H9 (cell line): ENCODE results near the gene C1orf226. TPM values are rescaled to one million over a fixed set of nuclear protein-coding genes. Genes with fewer than 3 reads are reported as not detected.

Experiments
- DNase-seq: peaks from one replicate; pipeline ENCODE4 v3.0.0-alpha.2; 2017
- H2AFZ ChIP-seq: one replicate; pipeline ENCODE4 v1.6.1; 2013; ENCODE audit warnings: mild to moderate bottlenecking, low read length, control low read depth, moderate library complexity
- H2AK5ac ChIP-seq: 2 replicates; pipeline ENCODE4 v1.6.1; 2013; ENCODE audit warnings: low read length, control low read depth, mixed read lengths; ENCODE audit not compliant: insufficient read length
- H2BK120ac ChIP-seq: one replicate; pipeline ENCODE4 v1.6.1; 2013; ENCODE audit warnings: low read depth, mild to moderate bottlenecking, low read length, control low read depth, inconsistent platforms; ENCODE audit not compliant: poor library complexity, severe bottlenecking
- H2BK12ac ChIP-seq: 2 replicates; pipeline ENCODE4 v1.6.1; 2013; ENCODE audit warnings: low read length, control low read depth, mixed read lengths, low read depth; ENCODE audit not compliant: insufficient read length
- H2BK15ac ChIP-seq: 2 replicates; pipeline ENCODE4 v1.6.1; 2013; ENCODE audit warnings: low read depth, low read length, control low read depth
- H2BK20ac ChIP-seq: one replicate; pipeline ENCODE4 v1.6.1; 2013; ENCODE audit warnings: low read depth, mild to moderate bottlenecking, low read length, control low read depth, inconsistent platforms; ENCODE audit not compliant: poor library complexity, severe bottlenecking
- H2BK5ac ChIP-seq: 2 replicates; pipeline ENCODE4 v1.6.1; 2013; ENCODE audit warnings: low read length, control low read depth, mixed read lengths; ENCODE audit not compliant: insufficient read length
- H3K14ac ChIP-seq: 2 replicates; pipeline ENCODE4 v1.6.1; 2013; ENCODE audit warnings: low read length, control low read depth; ENCODE audit not compliant: insufficient read depth
- H3K18ac ChIP-seq: 2 replicates; pipeline ENCODE4 v1.6.1; 2013; ENCODE audit warnings: low read depth, mild to moderate bottlenecking, mixed read lengths, low read length, control low read depth; ENCODE audit not compliant: insufficient read length
- H3K23ac ChIP-seq: 2 replicates; pipeline ENCODE4 v1.6.1; 2013; ENCODE audit warnings: low read length, control low read depth, mixed read lengths, low read depth; ENCODE audit not compliant: insufficient read length
- H3K23me2 ChIP-seq: 2 replicates; pipeline ENCODE4 v1.6.1; 2013; ENCODE audit warnings: low read depth, mild to moderate bottlenecking, mixed read lengths, low read length, control low read depth; ENCODE audit not compliant: insufficient read length, poor library complexity, severe bottlenecking
- H3K27ac ChIP-seq: 2 replicates; pipeline ENCODE4 v1.5.1; 2013; ENCODE audit warnings: low read length, control low read depth, mixed read lengths, low read depth; ENCODE audit not compliant: insufficient read length
- H3K27me3 ChIP-seq: 2 replicates; pipeline ENCODE4 v1.6.1; 2013; ENCODE audit warnings: low read length, control low read depth, inconsistent platforms; ENCODE audit not compliant: insufficient read depth
- H3K4ac ChIP-seq: 2 replicates; pipeline ENCODE4 v1.6.1; 2013; ENCODE audit warnings: low read depth, mild to moderate bottlenecking, control low read depth, inconsistent platforms, low read length, moderate library complexity
- H3K4me1 ChIP-seq: 2 replicates; pipeline ENCODE4 v1.6.1; 2013; ENCODE audit warnings: low read length, control low read depth, inconsistent platforms; ENCODE audit not compliant: insufficient read depth
- H3K4me2 ChIP-seq: 2 replicates; pipeline ENCODE4 v1.6.1; 2013; ENCODE audit warnings: low read length, control low read depth, mixed read lengths; ENCODE audit not compliant: insufficient read length, insufficient read depth
- H3K56ac ChIP-seq: 2 replicates; pipeline ENCODE4 v1.6.1; 2013; ENCODE audit warnings: low read depth, mild to moderate bottlenecking, mixed read lengths, low read length, control low read depth; ENCODE audit not compliant: insufficient read length
- H3K79me1 ChIP-seq: 2 replicates; pipeline ENCODE4 v1.6.1; 2013; ENCODE audit warnings: low read depth, mild to moderate bottlenecking, moderate library complexity, low read length, control low read depth, inconsistent platforms; ENCODE audit not compliant: insufficient read depth, poor library complexity, severe bottlenecking
- H3K79me2 ChIP-seq: 2 replicates; pipeline ENCODE4 v1.6.1; 2013; ENCODE audit warnings: low read length, control low read depth, inconsistent platforms; ENCODE audit not compliant: insufficient read depth
- H3K9ac ChIP-seq: 2 replicates; pipeline ENCODE4 v1.6.1; 2013; ENCODE audit warnings: low read length, control low read depth, mixed read lengths; ENCODE audit not compliant: insufficient read length; ENCODE audit errors: extremely low read depth
- H3K9me3 ChIP-seq: one replicate; pipeline ENCODE4 v1.6.1; 2013; ENCODE audit warnings: low read depth, low read length, inconsistent platforms; ENCODE audit not compliant: control insufficient read depth
- H3T11ph ChIP-seq: one replicate; pipeline ENCODE4 v1.6.1; 2013; ENCODE audit warnings: mild to moderate bottlenecking, low read length, control low read depth, inconsistent platforms
- H4K20me1 ChIP-seq: one replicate; pipeline ENCODE4 v1.6.1; 2013; ENCODE audit not compliant: control insufficient read depth, insufficient read length, insufficient read depth
- H4K5ac ChIP-seq: 2 replicates; pipeline ENCODE4 v1.6.1; 2013; ENCODE audit warnings: low read depth, mild to moderate bottlenecking, mixed read lengths, low read length, control low read depth; ENCODE audit not compliant: insufficient read length
- H4K8ac ChIP-seq: replicated peaks from 2 replicates; pipeline ENCODE4 v1.6.1; 2013; ENCODE audit warnings: low read length, control low read depth, mixed read lengths, low read depth; ENCODE audit not compliant: insufficient read length
- H4K91ac ChIP-seq: 2 replicates; pipeline ENCODE4 v1.6.1; 2013; ENCODE audit warnings: low read depth, mild to moderate bottlenecking, moderate library complexity, mixed read lengths, low read length, control low read depth; ENCODE audit not compliant: insufficient read length
- H3K27ac Mint-ChIP-seq, 3 experiments: 2 replicates in 2 of 3; 3 replicates in 1 of 3; pipeline ENCODE4 v1.8.0; 2020 to 2021; ENCODE audit warnings: mixed read lengths in 3 of 3, mild to moderate bottlenecking in 1 of 3, moderate library complexity in 1 of 3
- H3K27me3 Mint-ChIP-seq: 2 replicates; pipeline ENCODE4 v1.8.0; 2021; ENCODE audit warnings: low read depth, mild to moderate bottlenecking, moderate library complexity, mixed read lengths
- H3K36me3 Mint-ChIP-seq, 3 experiments: 2 replicates in 2 of 3; 3 replicates in 1 of 3; pipeline ENCODE4 v1.8.0; 2020 to 2021; ENCODE audit warnings: low read depth in 3 of 3, mixed read lengths in 3 of 3; ENCODE audit not compliant: insufficient read depth in 1 of 3
- H3K4me1 Mint-ChIP-seq, 2 experiments: 2 replicates each; pipeline ENCODE4 v1.8.0; 2020; ENCODE audit warnings: mixed read lengths in 2 of 2
- H3K4me3 Mint-ChIP-seq, 2 experiments: 2 replicates in 1 of 2; 3 replicates in 1 of 2; pipeline ENCODE4 v1.8.0; 2020 to 2021; ENCODE audit warnings: mild to moderate bottlenecking in 2 of 2, mixed read lengths in 2 of 2, moderate library complexity in 1 of 2
- H3K9me3 Mint-ChIP-seq, 2 experiments: 2 replicates in 1 of 2; 3 replicates in 1 of 2; pipeline ENCODE4 v1.8.0; 2020; ENCODE audit warnings: mild to moderate bottlenecking in 2 of 2, mixed read lengths in 2 of 2, moderate library complexity in 1 of 2
- CTCF ChIP-seq: fragments of 200-600 bp; sonication (generic); conservative IDR thresholded peaks from 3 replicates; pipeline ENCODE4 v1.8.0; 2021; ENCODE audit warnings: antibody characterized with exemption, mild to moderate bottlenecking
- WGBS: extraction: QIAGEN DNeasy Blood & Tissue Kit; methylation state at CpG from one replicate; pipeline ENCODE4 v1.1.7; 2013; ENCODE audit warnings: missing lambda C conversion rate, low lambda C conversion rate, mixed read lengths; ENCODE audit not compliant: insufficient read length; ENCODE audit errors: extremely low coverage; 5-methylcytosine and 5-hydroxymethylcytosine counted together
- total RNA-seq: library from RNA; stranded (reverse); gene quantifications from 2 replicates; pipeline ENCODE4 v1.2.1, GENCODE V29; 2021

C1orf226 gene
- total RNA-seq, 1 experiment from 2014 or later: 11.5 TPM

- Histone ChIP-seq H3K27me3 (no peaks in the 10 kb centered on the region), H4K8ac (no peak overlapping the region), H2AFZ (no peak overlapping the region), H3K23me2 (no peaks in the 10 kb centered on the region), H3K23ac (no peak overlapping the region), H4K91ac (no peak overlapping the region), H3K18ac (no peak overlapping the region), H3K79me1 (no peaks in the 10 kb centered on the region), H3T11ph (no peak overlapping the region), H3K14ac (no peak overlapping the region), H2BK20ac (no peak overlapping the region), H3K56ac (no peak overlapping the region), H2AK5ac (no peak overlapping the region), H3K27ac (no peak overlapping the region), H3K4ac (no peak overlapping the region), H3K9ac (no peak overlapping the region), H2BK12ac (no peak overlapping the region), H2BK120ac (no peak overlapping the region), H3K79me2 (no peaks in the 10 kb centered on the region), H4K20me1 (no peaks in the 10 kb centered on the region), H3K4me1 (no peaks in the 10 kb centered on the region), H2BK15ac (no peak overlapping the region), H3K9me3 (no peaks in the 10 kb centered on the region), H2BK5ac (no peak overlapping the region), H3K4me2 (no peak overlapping the region), H4K5ac (no peak overlapping the region)
- no peak for TF ChIP-seq CTCF
- WGBS: no CpG with 5 or more reads among the region's 8 CpGs
- Mint-ChIP-seq H3K9me3 (no peaks in the 10 kb centered on the region), H3K36me3 (peaks cover 8 to 14% (median 13%) of the 10 kb centered on the region in 3 experiments; a peak in 6 of 7 replicates), H3K27ac (no peak overlapping the region), H3K27me3 (no peaks in the 10 kb centered on the region; the same call in none of the 2 replicates), H3K4me1 (peaks cover 33 to 42% of the 10 kb centered on the region in 2 experiments), H3K4me3 (no peak overlapping the region)
- DNase-seq: no peak
Observed at GRCh38 chr1:162388083-162388594, 6.6 kb downstream of the C1orf226 start.
